HepG2 (cell line): ENCODE measurements around the gene FBXW5. TPM values are rescaled to one million over a fixed set of nuclear protein-coding genes. Genes with fewer than 3 reads are reported as not detected.

Source experiments
- ATAC-seq: fragments of 200-7000 bp; cut with Tn5 transposase; 3 replicates; pipeline ENCODE4 v1.9.1; 2020; ENCODE audit warnings: mild to moderate bottlenecking, moderate library complexity
- BruUV-seq: library from RNA; stranded (reverse); fragments of 400-500 nt; replicated peaks from 2 replicates; lab custom pipeline; 2021; lab: Mats Ljungman, UMichigan
- CTCF ChIA-PET: fragments of 300-600 bp; formaldehyde crosslinking; extraction: SDS; loops from one replicate; lab custom pipeline; 2021; ENCODE audit warnings: low total read pairs, inconsistent platforms, low intra/inter-chr PET ratio; lab: Yijun Ruan, JAX
- POLR2A ChIA-PET: fragments of 350-600 bp; sonication (Branson Sonifier 250); formaldehyde crosslinking; loops from one replicate; lab custom pipeline; 2020; ENCODE audit warnings: antibody characterized with exemption, inconsistent platforms; lab: Yijun Ruan, JAX
- DNase-seq: peaks from one replicate; pipeline ENCODE4 v3.0.0-alpha.2; 2015; ENCODE audit warnings: low spot score
- FAIRE-seq: peaks from 3 replicates; lab custom pipeline; 2011; peaks lifted over from hg19 to GRCh38; lab: Jason Lieb, UNC
- H2AFZ ChIP-seq: one replicate; pipeline ENCODE4 v1.6.1; 2011; ENCODE audit warnings: low read length, inconsistent platforms
- H3K27ac ChIP-seq: fragments of 300-600 bp; 3 replicates; pipeline ENCODE4 v1.8.0; 2011; ENCODE audit warnings: mixed run types, mild to moderate bottlenecking, mixed read lengths, low read length, inconsistent platforms; ENCODE audit not compliant: insufficient read depth; ENCODE audit errors: extremely low read length
- H3K27me3 ChIP-seq, 2 experiments: fragments of 200-600 bp in 1 of 2; 2 replicates in 1 of 2; 3 replicates in 1 of 2; pipeline versions ENCODE4 v1.6.0 to v1.8.0; 2011; ENCODE audit warnings: low read length in 2 of 2, mild to moderate bottlenecking in 2 of 2, moderate library complexity in 2 of 2, inconsistent platforms in 1 of 2; ENCODE audit not compliant: insufficient read depth in 2 of 2, control insufficient read depth in 1 of 2
- H3K36me3 ChIP-seq, 2 experiments: fragments of 200-600 bp in 1 of 2; replicated peaks in 1 of 2; 2 replicates in 1 of 2; 3 replicates in 1 of 2; pipeline versions ENCODE4 v1.5.1 to v1.8.0; 2011; ENCODE audit warnings: low read length in 2 of 2, inconsistent platforms in 1 of 2; ENCODE audit not compliant: insufficient read depth in 2 of 2, control insufficient read depth in 1 of 2
- H3K4me1 ChIP-seq: 2 replicates; pipeline ENCODE4 v1.5.1; 2012; ENCODE audit warnings: low read length, inconsistent platforms; ENCODE audit not compliant: insufficient read depth
- H3K4me2 ChIP-seq: 2 replicates; pipeline ENCODE4 v1.6.0; 2011; ENCODE audit warnings: low read depth, low read length, inconsistent platforms
- H3K4me3 ChIP-seq, 3 experiments: fragments of 200-600 bp in 1 of 3; sonication (generic), shearing (Covaris generic) in 1 of 3; replicated peaks in 1 of 3; 2 replicates each; pipeline ENCODE4 v1.5.1; 2011 to 2016; ENCODE audit warnings: low read length in 3 of 3, inconsistent platforms in 2 of 3, low read depth in 2 of 3, mild to moderate bottlenecking in 2 of 3, control low read depth in 1 of 3, mixed read lengths in 1 of 3; ENCODE audit not compliant: insufficient read depth in 1 of 3
- H3K79me2 ChIP-seq: one replicate; pipeline ENCODE4 v1.6.1; 2011; ENCODE audit warnings: low read length, inconsistent platforms; ENCODE audit not compliant: insufficient read depth
- H3K9ac ChIP-seq: 2 replicates; pipeline ENCODE4 v1.6.0; 2011; ENCODE audit warnings: mild to moderate bottlenecking, low read depth, low read length, inconsistent platforms; ENCODE audit not compliant: insufficient read depth
- H3K9me3 ChIP-seq: 2 replicates; pipeline ENCODE4 v1.5.1; 2012; ENCODE audit warnings: mild to moderate bottlenecking, low read length
- H4K20me1 ChIP-seq: 2 replicates; pipeline ENCODE4 v1.6.0; 2011; ENCODE audit warnings: inconsistent platforms, mild to moderate bottlenecking, low read length, moderate library complexity; ENCODE audit not compliant: insufficient read depth
- AGO2 ChIP-seq: fragments of 200-400 bp; formaldehyde crosslinking; optimal IDR thresholded peaks from 2 replicates; pipeline ENCODE3; 2017; ENCODE audit warnings: mild to moderate bottlenecking, low read depth, low read length, moderate library complexity
- ARID5B ChIP-seq: IDR thresholded peaks from 2 replicates; pipeline ENCODE4 v1.4.0; 2020; ENCODE audit warnings: mild to moderate bottlenecking, missing genetic modification reagents
- ASH2L ChIP-seq: fragments of 300-600, 200-600 bp; sonication (generic); IDR thresholded peaks from 2 replicates; pipeline ENCODE4 v1.7.0; 2017; ENCODE audit warnings: low read depth, mild to moderate bottlenecking, moderate library complexity, mixed read lengths, low read length; ENCODE audit not compliant: insufficient read length
- KDM5A ChIP-seq: fragments of 200-600 bp; sonication (generic); IDR thresholded peaks from 2 replicates; pipeline ENCODE4 v1.7.0; 2018; ENCODE audit warnings: antibody characterized with exemption, mild to moderate bottlenecking, low read length, borderline replicate concordance
- MEF2D ChIP-seq: sonication (generic); formaldehyde crosslinking; IDR thresholded peaks from 2 replicates; pipeline ENCODE4 v1.5.1; 2020; ENCODE audit warnings: mild to moderate bottlenecking, missing genetic modification reagents
- NR2F6 ChIP-seq, 2 experiments: IDR thresholded peaks; 2 replicates each; pipeline ENCODE4 v1.6.1; 2016; ENCODE audit warnings: antibody characterized with exemption in 1 of 2, mild to moderate bottlenecking in 1 of 2
- PAWR ChIP-seq: sonication (generic); formaldehyde crosslinking; IDR thresholded peaks from 2 replicates; pipeline ENCODE4 v1.4.0; 2020; ENCODE audit warnings: missing genetic modification reagents, mild to moderate bottlenecking, borderline replicate concordance
- RELA ChIP-seq: sonication (generic); formaldehyde crosslinking; IDR thresholded peaks from 2 replicates; pipeline ENCODE4 v1.4.0; 2020; ENCODE audit warnings: missing genetic modification reagents
- SMARCC2 ChIP-seq: fragments of 450-650 bp; IDR thresholded peaks from 2 replicates; pipeline ENCODE4 v1.6.1; 2017; ENCODE audit warnings: antibody characterized with exemption, mild to moderate bottlenecking
- TARDBP ChIP-seq: sonication (generic); formaldehyde crosslinking; IDR thresholded peaks from 2 replicates; pipeline ENCODE4 v1.8.0; 2022; ENCODE audit warnings: mild to moderate bottlenecking, missing genetic modification reagents
- TCF7 ChIP-seq: sonication (generic); IDR thresholded peaks from 2 replicates; pipeline ENCODE4 v1.6.1; 2016; ENCODE audit warnings: antibody characterized with exemption, low read depth
- TEF ChIP-seq: sonication (generic); formaldehyde crosslinking; IDR thresholded peaks from 2 replicates; pipeline ENCODE4 v1.5.0; 2020; ENCODE audit warnings: missing genetic modification reagents
- UBTF ChIP-seq: sonication (generic); formaldehyde crosslinking; IDR thresholded peaks from 2 replicates; pipeline ENCODE4 v1.4.0; 2020; ENCODE audit warnings: mild to moderate bottlenecking, missing genetic modification reagents
- ZNF678 ChIP-seq: sonication (generic); formaldehyde crosslinking; IDR thresholded peaks from 2 replicates; pipeline ENCODE4 v1.4.0; 2020; ENCODE audit warnings: mild to moderate bottlenecking, missing genetic modification reagents
- ZNF746 ChIP-seq: sonication (generic); formaldehyde crosslinking; IDR thresholded peaks from 2 replicates; pipeline ENCODE4 v1.8.0; 2022; ENCODE audit warnings: mild to moderate bottlenecking, missing genetic modification reagents
- WGBS: methylation state at CpG from one replicate; pipeline ENCODE4 v1.1.6; 2017; ENCODE audit warnings: low lambda C conversion rate; 5-methylcytosine and 5-hydroxymethylcytosine counted together
- in situ Hi-C: cut with HindIII; loops from 2 replicates; pipeline ENCODE4 v1.10.0; 2017; ENCODE audit warnings: low pct_unique_long_range_greater_than_20kb; ENCODE audit not compliant: extremely low pct_ligation_motif_present
- intact Hi-C: fragments of 100-400 bp; cut with micrococcal nuclease; formaldehyde crosslinking; loops from one replicate; pipeline ENCODE4 v1.10.0; 2022; ENCODE audit not compliant: unreplicated experiment
- polyA plus RNA-seq, 8 experiments: library from polyadenylated mRNA; depleted of rRNA in 3 of 8; stranded (reverse) in 7 of 8; unstranded in 1 of 8; fragments of >200 nt; fragmentation: Illumina TruSeq in 4 of 8; extraction: Trizol in 4 of 8; gene quantifications; 2 replicates each; pipeline versions ENCODE4 v1.2.1 to v1.2.3, GENCODE V29; 2011 to 2016; ENCODE audit warnings: low read depth in 4 of 8, missing spikeins in 1 of 8, mixed read lengths in 1 of 8; ENCODE audit not compliant: insufficient read depth in 1 of 8
- total RNA-seq, 5 experiments: library from RNA; depleted of rRNA; stranded (reverse); fragments of >200 nt; fragmentation: Illumina TruSeq; extraction: Trizol; gene quantifications; 2 replicates each; pipeline ENCODE4 v1.2.3, GENCODE V29; 2016; ENCODE audit warnings: low read depth in 1 of 5

The FBXW5 gene
- total and polyA plus RNA-seq, 2 of the 13 experiments (the other 11 are each of a cell fraction or from before 2014, with no cell fraction given) = 52.0 to 60.4 TPM

GRCh38 chr9:136956604-136957003 is 12.1 kb upstream of the FBXW5 start:
- H3K36me3 ChIP-seq = no peaks in the 10 kb centered on the region
- ChIA-PET CTCF (no interaction called here), POLR2A (no interaction called here)
- H4K20me1 ChIP-seq = no peaks in the 10 kb centered on the region
- H2AFZ ChIP-seq = no peak overlapping the region
- FAIRE-seq = no peak
- TF ChIP-seq TCF7 = no peak
- no peak for TF ChIP-seq UBTF
- TF ChIP-seq MEF2D = no peak
- TF ChIP-seq SMARCC2 = no peak
- TF ChIP-seq AGO2 = no peak
- no peak for TF ChIP-seq ZNF678 (CRISPR knock-in tag)
- no peak for TF ChIP-seq TEF (CRISPR knock-in tag)
- TF ChIP-seq ARID5B (CRISPR knock-in tag) = no peak
- TF ChIP-seq KDM5A = no peak
- TF ChIP-seq NR2F6 (IDR thresholded peaks at IDR 0.05) = no peak
- no peak for TF ChIP-seq NR2F6 (CRISPR knock-in tag; IDR thresholded peaks at IDR 0.05)
- TF ChIP-seq PAWR (CRISPR knock-in tag) = no peak
- no peak for TF ChIP-seq RELA (CRISPR knock-in tag)
- TF ChIP-seq ASH2L = no peak
- TF ChIP-seq ZNF746 (CRISPR knock-in tag) = no peak
- no peak for TF ChIP-seq TARDBP (CRISPR knock-in tag)
- in situ Hi-C loops = no loop called here
- DNase-seq = no peak
- H3K27ac ChIP-seq = no peak overlapping the region
- peaks cover 11 to 24% of the 10 kb centered on the region in 2 experiments for H3K27me3 ChIP-seq
- 91% methylated on average over 4 of the region's 4 CpGs for WGBS
- intact Hi-C loops = no loop called here
- H3K79me2 ChIP-seq = no peaks in the 10 kb centered on the region
- no peak overlapping the region for H3K9ac ChIP-seq
- H3K9me3 ChIP-seq = no peaks in the 10 kb centered on the region
- ATAC-seq = no peak
- BruUV-seq = no TSS peak
- H3K4me2 ChIP-seq = no peak overlapping the region
- peaks cover 2% of the 10 kb centered on the region; the same call in 1 of the 2 replicates for H3K4me1 ChIP-seq
- H3K4me3 ChIP-seq = no peak overlapping the region
